ENCODE results near the gene IYD.

DNA sequence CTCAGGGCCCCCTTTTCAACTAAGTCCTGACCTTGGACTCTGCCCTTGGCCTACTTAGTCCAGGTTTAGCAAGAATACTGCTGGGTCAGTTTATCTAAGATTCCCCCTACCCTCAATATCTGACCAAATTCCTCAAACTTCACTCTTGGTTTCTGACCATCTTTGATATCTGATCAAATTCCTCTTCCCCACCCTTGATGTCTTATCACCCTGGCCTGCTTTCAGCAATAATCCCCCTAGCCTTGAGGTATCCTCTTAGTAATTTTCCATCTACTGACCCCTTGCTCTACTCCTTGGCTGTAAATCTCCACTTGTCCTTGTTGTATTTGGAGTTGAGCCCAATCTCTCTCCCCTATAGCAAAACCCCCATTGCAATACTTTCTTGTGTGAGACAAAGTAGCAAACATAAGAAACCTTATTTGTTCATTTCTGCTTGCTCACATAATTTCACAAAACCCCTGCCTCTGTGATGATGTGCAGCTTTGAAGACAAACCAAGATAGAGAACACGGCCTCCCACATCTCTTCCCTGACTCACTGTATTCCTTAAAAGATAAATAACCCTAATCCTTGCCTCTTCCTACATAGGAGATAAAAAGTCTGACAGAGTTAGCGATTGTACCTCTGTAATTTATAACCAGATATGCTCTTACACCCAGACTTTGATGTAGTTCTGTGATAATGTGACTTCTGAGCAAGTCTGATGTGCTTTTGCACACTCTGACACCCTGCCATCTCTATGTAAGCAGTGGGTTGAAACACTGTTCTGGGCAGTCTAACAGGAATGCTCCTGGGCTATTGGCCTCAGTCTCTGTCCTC lies 13.8 kb upstream of the IYD start:
- TF ChIP-seq, protein P1, sequence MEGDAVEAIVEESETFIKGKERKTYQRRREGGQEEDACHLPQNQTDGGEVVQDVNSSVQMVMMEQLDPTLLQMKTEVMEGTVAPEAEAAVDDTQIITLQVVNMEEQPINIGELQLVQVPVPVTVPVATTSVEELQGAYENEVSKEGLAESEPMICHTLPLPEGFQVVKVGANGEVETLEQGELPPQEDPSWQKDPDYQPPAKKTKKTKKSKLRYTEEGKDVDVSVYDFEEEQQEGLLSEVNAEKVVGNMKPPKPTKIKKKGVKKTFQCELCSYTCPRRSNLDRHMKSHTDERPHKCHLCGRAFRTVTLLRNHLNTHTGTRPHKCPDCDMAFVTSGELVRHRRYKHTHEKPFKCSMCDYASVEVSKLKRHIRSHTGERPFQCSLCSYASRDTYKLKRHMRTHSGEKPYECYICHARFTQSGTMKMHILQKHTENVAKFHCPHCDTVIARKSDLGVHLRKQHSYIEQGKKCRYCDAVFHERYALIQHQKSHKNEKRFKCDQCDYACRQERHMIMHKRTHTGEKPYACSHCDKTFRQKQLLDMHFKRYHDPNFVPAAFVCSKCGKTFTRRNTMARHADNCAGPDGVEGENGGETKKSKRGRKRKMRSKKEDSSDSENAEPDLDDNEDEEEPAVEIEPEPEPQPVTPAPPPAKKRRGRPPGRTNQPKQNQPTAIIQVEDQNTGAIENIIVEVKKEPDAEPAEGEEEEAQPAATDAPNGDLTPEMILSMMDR (IDR thresholded peaks at IDR 0.05; ENCODE audit: borderline replicate concordance, extremely low read depth, low read length, poor library complexity, severe bottlenecking), result no peak
- TF ChIP-seq EZH2 (IDR thresholded peaks at IDR 0.05; ENCODE audit: borderline replicate concordance, low read depth, low read length, severe bottlenecking), result no peak

Measured in DND-41 (cell line).